ENCODE measurements around the gene TMEM59L.
"Not testable (repeated sequence)": the region's sequence is repeated elsewhere in the genome, so short reads cannot be mapped to it uniquely, and the experiment has no call there.

The TMEM59L gene

GRCh38 chr19:18593367-18594095, 19.1 kb upstream of the TMEM59L start:
- DNase-seq (ENCODE audit: low read depth in 3 of 3, low spot score in 1 of 3) = no peak

- DNase-seq (ENCODE audit: low read depth in 3 of 3, low spot score in 1 of 3) = peak; percentile 29 to 68 (median 57)
These were observed 18.4 kb upstream of the TMEM59L start for GRCh38 chr19:18594096-18594823.

- DNase-seq (ENCODE audit: low read depth in 3 of 3, low spot score in 1 of 3) = no peak
These were observed 17.8 kb upstream of the TMEM59L start for GRCh38 chr19:18594824-18595373.

DNA sequence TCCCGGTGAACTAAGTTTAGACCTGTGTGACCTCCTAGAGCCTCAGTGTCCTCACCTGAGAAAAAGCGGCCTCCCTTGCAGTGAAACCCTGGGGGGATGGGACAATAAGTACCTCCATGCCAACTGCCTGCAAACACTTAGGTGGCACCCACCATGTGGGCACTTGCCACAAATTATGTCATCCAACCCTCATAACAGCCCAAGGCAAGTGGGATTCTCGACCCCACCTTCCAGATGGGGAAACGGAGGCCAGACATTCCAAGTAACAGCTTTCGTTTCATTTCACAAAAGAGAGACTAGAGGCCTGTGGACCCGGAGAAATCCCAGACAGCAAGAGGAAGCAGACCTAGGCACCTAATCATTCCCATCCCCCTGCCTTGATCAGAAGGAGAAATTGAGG, 17.2 kb upstream of the TMEM59L start:
- no peak for DNase-seq (ENCODE audit: low read depth in 3 of 3, low spot score in 1 of 3)

GRCh38 chr19:18596752-18597157, 15.9 kb upstream of the TMEM59L start:
- no peak for DNase-seq (ENCODE audit: low read depth in 3 of 3, low spot score in 1 of 3)

- DNase-seq (ENCODE audit: low read depth in 3 of 3, low spot score in 1 of 3) = no peak
These were observed 14.6 kb upstream of the TMEM59L start for GRCh38 chr19:18597809-18598660.

- no peak for DNase-seq (ENCODE audit: low read depth in 3 of 3, low spot score in 1 of 3)
These were observed 13.2 kb upstream of the TMEM59L start for GRCh38 chr19:18599485-18599884.

GRCh38 chr19:18600692-18601397, 11.8 kb upstream of the TMEM59L start:
- DNase-seq (ENCODE audit: low read depth in 3 of 3, low spot score in 1 of 3) = not testable (repeated sequence)

- DNase-seq (ENCODE audit: low read depth in 3 of 3, low spot score in 1 of 3) = no peak
These were observed 10.8 kb upstream of the TMEM59L start for GRCh38 chr19:18601875-18602274.

GRCh38 chr19:18603255-18603957, 9.3 kb upstream of the TMEM59L start:
- DNase-seq (ENCODE audit: low read depth in 3 of 3, low spot score in 1 of 3) = no peak

- DNase-seq (ENCODE audit: low read depth in 3 of 3, low spot score in 1 of 3) = no peak
These were observed 8.5 kb upstream of the TMEM59L start for GRCh38 chr19:18603958-18604819.

DNA sequence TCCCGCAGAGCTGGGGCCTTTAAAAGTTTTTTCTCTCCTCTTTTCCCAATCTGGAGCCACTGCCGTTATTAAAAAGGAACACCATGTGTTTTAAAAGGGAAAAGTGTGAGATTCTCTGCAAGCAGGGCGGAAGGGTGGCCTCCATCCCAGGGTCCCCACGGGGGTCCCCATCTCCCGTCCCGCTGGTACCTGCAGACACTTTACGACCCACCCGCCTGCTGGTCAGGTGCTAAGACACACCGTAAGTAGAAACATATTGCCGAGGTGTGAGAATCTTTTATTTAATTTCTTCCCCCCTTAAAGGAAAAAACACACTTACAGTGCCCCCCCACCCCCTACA, 7.9 kb upstream of the TMEM59L start:
- DNase-seq (ENCODE audit: low read depth in 3 of 3, low spot score in 1 of 3) = no peak

GRCh38 chr19:18605196-18605545, 7.5 kb upstream of the TMEM59L start:
- no peak for DNase-seq (ENCODE audit: low read depth in 3 of 3, low spot score in 1 of 3)

- DNase-seq (ENCODE audit: low read depth in 3 of 3, low spot score in 1 of 3) = no peak
These were observed 7.0 kb upstream of the TMEM59L start for GRCh38 chr19:18605546-18606280.

DNA sequence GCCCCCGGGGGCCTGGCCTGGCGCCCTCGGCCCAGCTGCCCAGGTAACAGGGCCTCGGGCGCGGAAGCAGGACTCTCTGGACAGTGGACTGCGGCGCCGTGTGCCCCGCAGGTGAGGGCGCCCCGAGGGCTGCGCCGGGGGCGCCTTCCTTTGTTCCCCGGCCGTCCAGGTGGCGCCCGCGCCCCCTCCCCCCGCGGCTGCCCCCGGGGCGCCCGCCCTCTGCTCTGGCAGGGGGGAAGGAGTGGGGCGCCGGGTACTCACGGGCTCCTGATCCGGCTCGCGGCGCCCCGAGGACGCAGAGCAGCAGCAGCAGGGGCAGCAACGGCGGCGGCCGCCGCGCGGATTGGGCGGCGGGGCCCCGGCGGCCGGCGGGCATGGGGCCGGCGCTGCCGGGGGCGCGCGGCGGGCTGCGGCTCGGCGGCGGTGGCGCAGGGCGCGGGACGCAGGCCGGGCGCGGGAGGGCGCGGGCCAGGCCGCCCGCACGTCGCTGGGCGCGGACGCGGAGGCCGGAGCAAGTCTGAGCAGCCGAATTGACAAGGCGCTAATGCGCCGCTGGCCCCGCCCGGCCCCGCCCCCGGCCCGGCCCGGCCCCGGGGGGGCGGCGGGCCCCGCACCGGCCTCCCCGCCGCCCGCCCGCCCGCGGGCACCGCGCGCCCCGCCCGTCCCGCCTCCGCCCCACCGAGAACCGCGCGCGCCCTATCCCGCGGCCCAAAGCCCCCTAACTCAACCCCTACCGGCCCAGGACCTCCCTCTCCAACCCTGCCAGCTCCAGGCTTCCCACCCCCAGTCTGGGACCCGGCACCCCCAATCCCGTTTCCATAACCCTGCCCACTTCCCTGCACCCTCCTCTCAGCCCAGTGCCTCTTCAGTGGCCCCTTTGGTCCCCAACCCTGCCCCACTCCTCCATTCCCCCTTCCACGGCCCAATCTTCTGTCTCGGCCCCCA, 6.1 kb upstream of the TMEM59L start, which contains the start of gene CRLF1:
Gene CRLF1 (minus strand): TSS at position 519 of the 945 bp plus-strand sequence. CDS start 143 bp downstream, at position 376.
- no peak for DNase-seq (ENCODE audit: low read depth in 3 of 3, low spot score in 1 of 3)

GRCh38 chr19:18607226-18608101, 5.2 kb upstream of the TMEM59L start:
- no peak for DNase-seq (ENCODE audit: low read depth in 3 of 3, low spot score in 1 of 3)

All from stimulated activated CD4-positive, alpha-beta T cell treated with anti-CD3 and anti-CD28 coated beads, TNF-alpha, amount 100 ng/mL, for 1 hour (primary cell).